GM15510 (cell line): Measurements from ENCODE around the gene MORN2.
A peak's percentile ranks its signal among the peaks of the same experiment; 100 is the strongest.

Source experiments
- POLR2A ChIP-seq: IDR thresholded peaks from 3 replicates; pipeline ENCODE4 v1.6.1; 2011; ENCODE audit warnings: borderline replicate concordance; ENCODE audit not compliant: insufficient read length; ENCODE audit errors: extremely low read depth

Gene MORN2

DNA sequence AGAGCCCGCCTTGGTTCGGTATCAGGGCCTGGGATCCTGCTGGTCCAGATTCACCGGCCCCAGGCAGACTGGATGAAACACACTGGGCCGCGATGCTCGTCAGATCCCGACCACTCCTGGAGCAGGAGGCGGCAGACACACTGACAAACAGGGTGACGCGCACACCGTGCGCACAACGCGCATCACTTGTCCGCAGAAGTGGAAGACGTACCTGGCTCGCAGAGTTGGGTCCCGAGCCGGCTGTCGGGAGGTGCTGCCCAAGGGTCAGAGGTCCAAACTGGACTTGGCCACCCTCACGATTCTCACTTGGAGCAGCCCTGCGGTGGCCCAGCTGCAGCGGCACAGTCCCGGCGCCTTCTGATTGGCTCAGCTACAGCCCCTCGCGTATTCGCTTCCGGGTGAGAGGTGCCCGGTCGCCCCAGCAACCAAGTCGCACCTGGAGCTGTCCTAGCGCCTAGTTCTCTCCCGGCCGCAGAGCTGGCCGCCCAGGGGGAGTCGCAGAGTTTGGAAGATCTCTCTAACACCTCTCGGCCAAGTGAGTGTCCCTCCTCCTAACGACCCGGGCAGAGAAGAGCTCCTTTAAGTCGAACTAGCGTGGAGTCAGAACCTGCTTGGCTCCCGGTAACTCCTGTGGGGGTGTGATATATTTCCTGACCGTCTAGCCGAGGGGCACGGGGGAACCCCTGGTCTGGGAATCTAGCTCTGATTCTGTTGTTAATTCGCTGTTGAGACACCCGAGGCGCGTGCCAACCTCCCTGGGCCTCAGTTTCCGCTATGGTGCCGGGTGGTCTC, at the start of gene MORN2, which contains the start of gene DHX57:
TSS of gene MORN2 (plus strand) at position 401 of the 792 bp plus-strand sequence.
TSS of gene DHX57 (minus strand) at position 359 of the 792 bp plus-strand sequence. CDS start 7,529 bp downstream, outside the sequence.
- peak; percentile 61 for TF ChIP-seq POLR2A

- no peak for TF ChIP-seq POLR2A
These were observed 47.3 kb upstream of the MORN2 start for GRCh38 chr2:38828460-38828859.

- no peak for TF ChIP-seq POLR2A
These were observed 45.8 kb upstream of the MORN2 start for GRCh38 chr2:38829971-38830370.

DNA sequence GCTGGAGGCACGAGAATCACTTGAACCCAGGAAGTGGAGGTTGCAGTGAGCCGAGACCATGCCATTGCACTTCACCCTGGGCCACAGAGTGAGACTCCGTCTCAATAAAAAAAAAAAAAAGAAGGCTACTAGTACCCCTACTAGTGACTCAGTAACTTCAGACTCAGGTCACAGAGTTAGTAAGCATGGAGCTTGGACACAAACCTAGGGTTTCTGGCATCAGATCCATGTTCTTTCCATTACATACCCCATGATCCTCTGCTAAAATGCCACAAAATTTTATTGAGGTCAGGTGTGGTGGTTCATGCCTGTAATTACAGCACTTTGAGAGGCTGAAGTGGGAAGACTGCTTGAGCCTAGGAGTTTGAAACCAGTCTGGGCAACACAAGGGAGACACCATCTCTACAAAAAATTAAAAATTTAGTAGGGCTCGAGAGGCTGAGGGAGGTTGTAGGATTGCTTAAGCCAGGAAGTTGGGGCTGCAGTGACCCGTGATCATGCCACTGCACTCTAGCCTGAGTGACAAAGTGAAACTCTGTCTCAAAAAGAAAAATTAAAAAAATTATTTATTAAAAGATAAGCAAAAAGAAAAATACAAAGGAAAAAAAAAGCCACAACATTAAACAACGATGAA, 45.1 kb upstream of the MORN2 start:
- TF ChIP-seq POLR2A = no peak

DNA sequence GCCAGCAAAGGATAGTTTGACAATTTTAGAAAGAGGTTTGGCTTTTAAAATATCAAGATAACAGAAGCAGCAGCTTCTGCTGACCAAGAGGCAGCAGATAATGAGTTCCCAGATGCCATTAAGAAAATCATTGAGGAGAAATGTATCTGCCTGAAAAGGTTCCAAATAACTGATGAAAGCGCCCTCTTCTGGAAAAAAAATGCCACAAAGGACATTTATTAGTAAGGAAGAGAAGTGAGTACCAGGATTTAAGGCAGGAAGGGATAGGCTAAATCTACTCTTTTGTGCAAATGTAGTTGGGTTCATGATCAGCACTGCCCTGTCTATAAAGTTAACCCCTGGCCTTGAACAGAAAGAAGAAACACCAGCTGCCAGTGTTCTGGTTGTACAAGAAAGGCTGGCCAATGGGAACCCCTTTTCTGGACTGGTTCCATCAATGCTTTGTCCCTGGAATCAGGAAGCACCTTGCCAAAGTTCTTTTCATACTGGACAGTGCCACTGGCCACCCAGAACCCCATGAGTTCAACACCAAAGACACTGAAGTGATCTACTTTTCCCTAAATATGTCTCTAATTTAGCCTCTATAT, 40.7 kb upstream of the MORN2 start:
- TF ChIP-seq POLR2A = no peak

- TF ChIP-seq POLR2A = no peak
These were observed 39.8 kb upstream of the MORN2 start for GRCh38 chr2:38835990-38836389.

GRCh38 chr2:38836791-38837190, 39.0 kb upstream of the MORN2 start:
- TF ChIP-seq POLR2A = no peak

- TF ChIP-seq POLR2A = no peak
These were observed 25.7 kb upstream of the MORN2 start for GRCh38 chr2:38850045-38850444.

DNA sequence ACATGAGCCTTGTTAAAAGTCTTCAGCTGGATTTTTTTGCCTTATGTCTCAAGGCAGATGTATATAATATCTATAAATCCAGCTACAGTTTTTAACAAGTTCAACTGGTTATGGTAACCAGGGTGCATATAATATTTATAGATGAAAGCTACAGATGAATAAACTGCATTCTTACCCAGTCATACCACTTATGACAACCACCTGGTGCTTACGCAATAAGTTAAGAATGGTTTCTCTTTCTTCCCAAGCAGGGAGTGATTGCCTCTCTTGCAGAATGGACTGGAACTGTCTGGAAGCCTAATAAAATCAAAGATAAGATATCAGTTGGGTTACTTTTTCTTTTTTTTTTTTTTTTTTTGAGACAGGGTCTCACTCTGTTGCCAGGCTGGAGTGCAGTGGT, 19.6 kb upstream of the MORN2 start:
- TF ChIP-seq POLR2A = no peak

DNA sequence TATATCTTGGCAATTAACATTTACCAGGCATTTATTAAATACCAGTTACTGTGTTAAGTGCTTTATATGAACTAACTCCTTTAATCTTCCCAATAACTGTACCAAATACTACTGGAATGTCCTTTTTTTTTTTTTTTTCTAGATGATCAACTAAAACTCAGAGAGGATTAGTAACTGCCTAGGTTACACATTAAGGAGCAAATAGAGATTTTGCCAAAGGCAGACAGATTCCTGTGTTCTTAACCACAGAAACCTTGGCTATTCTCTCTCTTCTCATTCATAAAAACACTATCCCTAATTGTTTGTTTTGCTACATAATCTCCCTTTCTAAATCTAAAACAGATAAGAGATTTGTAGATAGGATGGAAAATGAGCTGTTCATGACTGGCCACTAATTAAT, 13.3 kb upstream of the MORN2 start:
- TF ChIP-seq POLR2A = no peak

- no peak for TF ChIP-seq POLR2A
These were observed 12.6 kb upstream of the MORN2 start for GRCh38 chr2:38863061-38863695.

DNA sequence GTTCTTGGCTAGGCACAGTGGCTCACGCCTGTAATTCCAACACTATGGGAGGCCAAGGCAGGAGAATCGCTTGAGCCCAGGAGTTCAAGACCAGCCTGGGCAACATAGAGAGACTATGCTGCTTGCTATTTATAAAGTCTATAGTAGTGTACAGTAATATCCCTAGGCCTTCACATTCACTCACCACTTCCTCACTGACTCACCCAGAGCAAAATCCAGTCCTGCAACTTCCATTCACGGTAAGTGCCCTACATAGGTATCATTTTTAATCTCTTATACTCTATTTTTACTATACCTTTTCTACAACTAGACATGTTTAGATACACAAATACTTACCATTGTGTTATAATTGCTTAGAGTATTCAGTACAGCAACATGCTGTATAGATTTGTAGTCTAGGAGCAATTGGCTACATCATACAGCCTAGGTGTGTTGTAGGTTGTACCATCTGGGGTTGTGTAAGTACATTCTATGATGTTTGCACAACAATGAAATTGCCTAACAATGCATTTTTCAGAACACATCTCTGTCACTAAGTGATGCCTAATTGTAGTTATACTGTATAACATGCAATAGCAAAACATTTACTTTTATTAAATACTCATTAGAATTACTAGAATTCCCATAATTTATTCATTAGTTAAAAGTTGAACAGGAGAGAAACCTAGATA, 8.9 kb upstream of the MORN2 start:
- no peak for TF ChIP-seq POLR2A

- no peak for TF ChIP-seq POLR2A
These were observed 4.3 kb upstream of the MORN2 start for GRCh38 chr2:38871432-38871831.

- no peak for TF ChIP-seq POLR2A
These were observed 2.0 kb upstream of the MORN2 start for GRCh38 chr2:38873763-38874162.

GRCh38 chr2:38875227-38875575, 575 bp upstream of the MORN2 start:
- no peak for TF ChIP-seq POLR2A
